Loucy (cell line): ENCODE data around the gene ORC1.

ENCODE experiments used
- H2AFZ ChIP-seq: fragments of 200-600 bp; sonication (generic); 2 replicates; pipeline ENCODE4 v1.6.0; 2016; ENCODE audit warnings: antibody characterized with exemption, mild to moderate bottlenecking, low read length, moderate library complexity
- H3F3A ChIP-seq: fragments of 200-600 bp; 2 replicates; pipeline ENCODE4 v1.6.0; 2016; ENCODE audit warnings: antibody characterized with exemption, low read depth, mild to moderate bottlenecking
- H3K27me3 ChIP-seq: fragments of 200-600 bp; sonication (generic); 2 replicates; pipeline ENCODE4 v1.6.1; 2014; ENCODE audit warnings: low read length, mild to moderate bottlenecking; ENCODE audit not compliant: insufficient read depth, poor library complexity, severe bottlenecking
- H3K36me3 ChIP-seq: fragments of 200-600 bp; sonication (generic); 2 replicates; pipeline ENCODE4 v1.6.1; 2016; ENCODE audit warnings: low read length; ENCODE audit not compliant: insufficient read depth
- H3K4me1 ChIP-seq: fragments of 200-600 bp; sonication (generic); 2 replicates; pipeline ENCODE4 v1.5.1; 2014; ENCODE audit warnings: low read length, mild to moderate bottlenecking; ENCODE audit not compliant: insufficient read depth, poor library complexity, severe bottlenecking
- H3K4me2 ChIP-seq: fragments of 200-600 bp; sonication (generic); 2 replicates; pipeline ENCODE4 v1.6.0; 2014; ENCODE audit warnings: antibody characterized with exemption, low read length, low read depth, mild to moderate bottlenecking; ENCODE audit not compliant: poor library complexity, severe bottlenecking
- H3K4me3 ChIP-seq: fragments of 200-600 bp; sonication (generic); 2 replicates; pipeline ENCODE4 v1.5.1; 2014; ENCODE audit warnings: low read length, mild to moderate bottlenecking, mixed read lengths; ENCODE audit not compliant: poor library complexity, severe bottlenecking
- H3K79me2 ChIP-seq: fragments of 200-600 bp; sonication (generic); 2 replicates; pipeline ENCODE4 v1.6.1; 2014; ENCODE audit warnings: low read length; ENCODE audit not compliant: insufficient read depth
- H3K9ac ChIP-seq: fragments of 200-600 bp; sonication (generic); 2 replicates; pipeline ENCODE4 v1.6.0; 2014; ENCODE audit warnings: mild to moderate bottlenecking, low read depth, low read length, moderate library complexity; ENCODE audit not compliant: poor library complexity, severe bottlenecking
- H3K9me2 ChIP-seq: fragments of 200-600 bp; sonication (generic); replicated peaks from 2 replicates; pipeline ENCODE4 v1.6.1; 2016; ENCODE audit warnings: low read depth, low read length, mixed read lengths
- H3K9me3 ChIP-seq: fragments of 200-600 bp; sonication (generic); 2 replicates; pipeline ENCODE4 v1.6.1; 2014; ENCODE audit warnings: mild to moderate bottlenecking, antibody characterized with exemption, low read length, low read depth; ENCODE audit not compliant: insufficient read depth
- H4K20me1 ChIP-seq: fragments of 200-600 bp; sonication (generic); 2 replicates; pipeline ENCODE4 v1.6.0; 2014; ENCODE audit warnings: antibody characterized with exemption, low read length, mild to moderate bottlenecking; ENCODE audit not compliant: insufficient read depth, poor library complexity, severe bottlenecking
- EZH2phosphoT487 ChIP-seq: fragments of 200-600 bp; IDR thresholded peaks from 2 replicates; pipeline ENCODE4 v1.6.1; 2018; ENCODE audit warnings: antibody characterized with exemption, mild to moderate bottlenecking, moderate library complexity, borderline replicate concordance
- TF ChIP-seq, protein P1 (sequence below): fragments of 200-600 bp; sonication (generic); conservative IDR thresholded peaks from 2 replicates; pipeline ENCODE4 v1.5.1; 2014; ENCODE audit warnings: mild to moderate bottlenecking, antibody characterized with exemption, low read length

ORC1 gene

DNA sequence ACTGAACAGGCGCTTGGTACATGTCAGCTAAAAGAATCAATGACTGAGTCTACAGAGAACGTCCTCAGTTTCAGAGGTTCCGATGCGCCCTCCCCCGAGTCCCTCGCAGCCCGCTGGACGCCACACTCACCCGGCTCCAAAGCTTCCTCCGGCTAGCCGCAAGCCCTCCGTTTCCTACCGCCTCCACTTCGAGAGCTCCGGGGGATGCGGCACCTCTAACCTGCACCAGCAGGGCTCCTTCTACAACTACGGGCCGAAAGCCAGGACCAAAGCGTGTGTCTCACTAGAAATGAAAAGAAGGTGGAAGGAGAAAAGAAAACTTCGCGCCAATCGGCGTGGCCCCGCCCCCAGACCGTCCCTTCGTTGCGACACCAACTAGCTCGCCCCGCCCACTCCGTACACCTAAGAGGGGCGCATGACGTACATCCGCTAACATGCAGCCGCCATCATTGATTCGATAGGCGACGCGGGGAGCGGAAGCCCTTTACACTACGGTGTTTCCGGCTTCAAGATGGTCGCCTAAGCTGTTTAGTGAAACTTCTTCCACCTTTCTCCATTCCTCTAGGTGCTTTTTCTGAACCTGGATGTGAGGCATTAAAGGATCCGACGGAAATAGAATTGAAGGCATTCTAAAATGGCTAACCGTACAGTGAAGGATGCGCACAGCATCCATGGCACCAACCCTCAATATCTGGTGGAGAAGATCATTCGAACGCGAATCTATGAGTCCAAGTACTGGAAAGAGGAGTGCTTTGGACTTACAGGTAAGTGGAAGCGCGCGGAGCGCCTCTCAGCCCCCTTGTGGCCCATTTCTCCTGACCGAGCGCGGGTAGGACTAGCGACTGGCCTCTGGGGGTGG lies at the start of gene ORC1, which contains the start of gene PRPF38A:
ORC1 (minus strand) TSS at position 308 of the 859 bp plus-strand sequence. CDS start 2,200 bp downstream, outside the sequence.
PRPF38A (plus strand) TSS at position 487 of the 859 bp plus-strand sequence; CDS start at position 635, 148 bp downstream.
- H3K4me2 ChIP-seq: peak within 1 kb of the TSS; percentile 90
- H3K27me3 ChIP-seq: no peaks in the 10 kb centered on the region
- peak within 1 kb of the TSS; percentile 89 for H3K9ac ChIP-seq
- H3K9me2 ChIP-seq: no peaks in the 10 kb centered on the region
- peaks cover 92% of the 10 kb centered on the region for H3K79me2 ChIP-seq
- H3K36me3 ChIP-seq: peaks cover 29% of the 10 kb centered on the region; the same call in 1 of the 2 replicates
- peak within 1 kb of the TSS; percentile 86 for H3K4me3 ChIP-seq
- H2AFZ ChIP-seq: peak within 1 kb of the TSS; percentile 89
- H4K20me1 ChIP-seq: peaks cover 40% of the 10 kb centered on the region
- no peaks in the 10 kb centered on the region for H3K9me3 ChIP-seq
- H3F3A ChIP-seq: no peaks in the 10 kb centered on the region
- H3K4me1 ChIP-seq: peaks cover 49% of the 10 kb centered on the region
- TF ChIP-seq, protein P1, sequence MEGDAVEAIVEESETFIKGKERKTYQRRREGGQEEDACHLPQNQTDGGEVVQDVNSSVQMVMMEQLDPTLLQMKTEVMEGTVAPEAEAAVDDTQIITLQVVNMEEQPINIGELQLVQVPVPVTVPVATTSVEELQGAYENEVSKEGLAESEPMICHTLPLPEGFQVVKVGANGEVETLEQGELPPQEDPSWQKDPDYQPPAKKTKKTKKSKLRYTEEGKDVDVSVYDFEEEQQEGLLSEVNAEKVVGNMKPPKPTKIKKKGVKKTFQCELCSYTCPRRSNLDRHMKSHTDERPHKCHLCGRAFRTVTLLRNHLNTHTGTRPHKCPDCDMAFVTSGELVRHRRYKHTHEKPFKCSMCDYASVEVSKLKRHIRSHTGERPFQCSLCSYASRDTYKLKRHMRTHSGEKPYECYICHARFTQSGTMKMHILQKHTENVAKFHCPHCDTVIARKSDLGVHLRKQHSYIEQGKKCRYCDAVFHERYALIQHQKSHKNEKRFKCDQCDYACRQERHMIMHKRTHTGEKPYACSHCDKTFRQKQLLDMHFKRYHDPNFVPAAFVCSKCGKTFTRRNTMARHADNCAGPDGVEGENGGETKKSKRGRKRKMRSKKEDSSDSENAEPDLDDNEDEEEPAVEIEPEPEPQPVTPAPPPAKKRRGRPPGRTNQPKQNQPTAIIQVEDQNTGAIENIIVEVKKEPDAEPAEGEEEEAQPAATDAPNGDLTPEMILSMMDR: peak; percentile 82
- TF ChIP-seq EZH2phosphoT487: no peak

DNA sequence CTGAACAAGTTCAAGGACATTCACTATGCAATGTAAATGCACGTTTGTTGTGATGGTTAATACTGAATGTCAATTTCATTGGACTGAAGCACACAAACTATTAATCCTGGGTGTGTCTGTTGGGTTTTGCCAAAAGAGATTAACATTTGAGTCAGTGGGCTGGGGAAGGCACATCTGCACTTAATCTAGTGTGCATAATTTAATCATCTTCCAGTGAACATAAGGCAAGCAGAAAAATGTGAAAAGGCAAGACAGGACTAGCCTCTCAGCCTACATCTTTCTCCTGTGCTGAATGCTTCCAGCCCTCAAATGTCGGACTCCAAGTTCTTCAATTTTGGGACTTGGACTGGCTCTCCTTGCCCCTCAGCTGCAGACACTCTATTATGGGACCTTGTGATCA lies 40.2 kb upstream of the ORC1 start:
- TF ChIP-seq, protein P1: no peak
- no peak for TF ChIP-seq EZH2phosphoT487
- H3K4me1 ChIP-seq: no peaks in the 10 kb centered on the region
- no peak overlapping the region for H3K9ac ChIP-seq
- H3K79me2 ChIP-seq: no peaks in the 10 kb centered on the region
- H3K36me3 ChIP-seq: peaks cover 58% of the 10 kb centered on the region
- no peaks in the 10 kb centered on the region for H3F3A ChIP-seq
- H3K9me2 ChIP-seq: no peaks in the 10 kb centered on the region
- H3K4me2 ChIP-seq: no peak overlapping the region
- no peaks in the 10 kb centered on the region for H4K20me1 ChIP-seq
- no peak overlapping the region for H2AFZ ChIP-seq
- no peaks in the 10 kb centered on the region for H3K27me3 ChIP-seq
- no peak overlapping the region for H3K4me3 ChIP-seq
- no peaks in the 10 kb centered on the region for H3K9me3 ChIP-seq

DNA sequence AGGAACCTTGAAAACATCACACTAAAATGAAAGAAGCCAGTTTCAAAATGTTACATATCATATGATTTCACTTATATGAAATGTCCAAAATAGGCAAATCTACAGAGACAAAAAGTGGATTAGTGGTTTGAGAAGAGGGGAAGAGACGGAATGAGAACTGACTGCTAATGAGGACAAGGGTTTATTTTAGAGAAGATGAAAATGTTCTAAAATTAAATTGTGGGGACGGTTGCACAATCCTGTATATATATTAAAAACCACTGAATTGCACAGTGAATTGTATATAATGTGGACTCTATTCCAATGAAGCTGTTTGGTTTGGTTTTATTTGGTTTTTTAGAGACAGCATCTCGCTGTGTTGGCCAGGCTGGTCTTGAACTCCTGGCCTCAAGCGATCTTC lies 35.8 kb upstream of the ORC1 start:
- no peak overlapping the region for H3K9ac ChIP-seq
- H3K27me3 ChIP-seq: no peaks in the 10 kb centered on the region
- H3K79me2 ChIP-seq: no peaks in the 10 kb centered on the region
- H2AFZ ChIP-seq: no peak overlapping the region
- no peaks in the 10 kb centered on the region for H3K9me2 ChIP-seq
- H3F3A ChIP-seq: no peaks in the 10 kb centered on the region
- no peak overlapping the region for H3K4me2 ChIP-seq
- H3K36me3 ChIP-seq: peaks cover 69% of the 10 kb centered on the region
- no peaks in the 10 kb centered on the region for H4K20me1 ChIP-seq
- TF ChIP-seq EZH2phosphoT487: no peak
- TF ChIP-seq, protein P1: no peak
- no peaks in the 10 kb centered on the region for H3K4me1 ChIP-seq
- H3K4me3 ChIP-seq: no peak overlapping the region
- no peaks in the 10 kb centered on the region for H3K9me3 ChIP-seq
